UCSD-AML1 (cell line): ENCODE results near the gene PRR7.
A peak's percentile ranks its signal among the peaks of the same experiment; 100 is the strongest.

Source experiments
- DNase-seq: peaks from one replicate; lab custom pipeline; 2025; ENCODE audit not compliant: unreplicated experiment; lab: John Stamatoyannopoulos, UW

PRR7 gene

DNA sequence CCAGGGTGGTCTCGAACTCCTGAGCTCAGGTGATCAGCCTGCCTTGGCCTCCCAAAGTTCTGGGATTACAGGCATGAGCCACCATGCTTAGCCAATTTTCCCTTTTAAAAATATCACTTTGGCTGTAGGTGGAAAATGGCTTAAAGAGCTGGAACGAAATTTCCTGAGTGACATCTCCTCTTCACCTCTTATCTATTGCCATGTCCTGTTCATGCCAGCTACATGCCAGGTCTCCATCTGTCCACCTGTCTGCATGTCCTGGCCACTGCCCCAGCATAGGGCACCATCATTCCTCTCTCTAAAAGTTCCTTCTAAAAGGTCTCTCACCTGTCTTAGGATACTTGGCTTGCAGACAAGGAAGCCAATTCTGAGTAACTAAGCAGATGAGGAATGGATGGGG is 22.9 kb upstream of the PRR7 start:
- DNase-seq = no peak

DNA sequence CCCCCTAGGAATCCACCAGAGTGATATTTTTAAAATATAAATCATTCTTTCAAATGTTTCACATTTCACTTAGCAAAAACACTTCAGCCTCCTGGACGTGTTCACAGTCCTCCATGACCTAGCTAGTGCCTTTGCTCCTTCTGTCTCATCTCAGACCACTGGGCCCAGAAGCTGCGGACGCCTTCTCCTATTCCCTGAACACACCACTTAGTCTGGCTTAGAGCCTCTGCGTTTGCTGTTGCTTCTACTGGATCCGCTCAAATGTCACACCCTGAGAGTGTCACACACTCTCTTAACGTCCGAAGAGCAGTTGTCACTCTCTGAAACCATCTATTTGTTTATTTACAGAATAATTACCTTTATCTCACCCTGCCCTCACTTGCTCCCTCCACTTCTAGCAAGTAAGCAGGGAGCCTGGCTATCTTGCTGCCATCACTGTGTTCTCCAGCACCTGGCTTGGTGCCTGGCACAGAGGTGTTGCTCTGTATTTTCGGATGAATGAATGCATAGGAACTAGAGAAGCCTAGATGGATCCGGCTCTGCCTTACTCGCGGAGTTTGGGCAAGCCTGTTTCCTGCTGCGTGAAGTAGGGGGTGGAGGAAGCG is 21.3 kb upstream of the PRR7 start:
- no peak for DNase-seq

DNA sequence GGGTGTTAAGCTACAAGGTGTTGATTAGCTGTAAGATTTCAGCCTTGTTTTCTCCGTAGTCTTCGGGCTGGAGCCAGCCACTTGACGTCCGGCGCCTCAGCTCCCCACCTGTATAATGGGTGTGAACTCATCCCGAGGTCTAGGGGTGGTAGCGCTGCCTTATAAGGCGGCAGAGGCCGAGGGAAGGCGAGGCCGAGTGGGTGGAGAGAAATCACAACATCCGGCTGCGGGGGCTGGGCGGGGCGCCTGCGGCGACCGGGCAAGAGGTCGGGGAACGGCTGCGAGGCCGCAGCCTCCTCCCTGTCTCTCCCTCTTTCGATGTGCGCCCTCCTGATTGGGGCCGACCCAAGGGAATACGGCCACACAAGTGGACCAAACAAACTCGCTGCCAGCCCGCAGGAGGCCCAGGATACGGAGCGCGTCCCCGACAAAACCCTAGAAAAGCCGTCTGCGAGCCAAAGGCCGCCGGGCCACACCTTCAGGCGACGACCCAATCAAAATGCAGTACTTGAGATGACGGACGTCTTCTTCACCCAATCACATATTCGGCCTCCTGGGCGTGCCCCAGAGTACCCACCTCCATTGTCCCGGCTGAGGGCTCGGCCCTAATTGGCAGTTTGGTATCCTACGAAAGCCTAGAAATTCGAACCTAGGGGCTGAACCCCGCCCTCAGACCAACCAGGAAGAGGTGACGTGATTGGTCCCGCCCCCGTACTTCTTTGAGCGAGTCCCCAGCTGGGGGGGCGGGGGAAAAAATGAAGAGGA is 20.6 kb upstream of the PRR7 start:
- peak; percentile 99 for DNase-seq

DNA sequence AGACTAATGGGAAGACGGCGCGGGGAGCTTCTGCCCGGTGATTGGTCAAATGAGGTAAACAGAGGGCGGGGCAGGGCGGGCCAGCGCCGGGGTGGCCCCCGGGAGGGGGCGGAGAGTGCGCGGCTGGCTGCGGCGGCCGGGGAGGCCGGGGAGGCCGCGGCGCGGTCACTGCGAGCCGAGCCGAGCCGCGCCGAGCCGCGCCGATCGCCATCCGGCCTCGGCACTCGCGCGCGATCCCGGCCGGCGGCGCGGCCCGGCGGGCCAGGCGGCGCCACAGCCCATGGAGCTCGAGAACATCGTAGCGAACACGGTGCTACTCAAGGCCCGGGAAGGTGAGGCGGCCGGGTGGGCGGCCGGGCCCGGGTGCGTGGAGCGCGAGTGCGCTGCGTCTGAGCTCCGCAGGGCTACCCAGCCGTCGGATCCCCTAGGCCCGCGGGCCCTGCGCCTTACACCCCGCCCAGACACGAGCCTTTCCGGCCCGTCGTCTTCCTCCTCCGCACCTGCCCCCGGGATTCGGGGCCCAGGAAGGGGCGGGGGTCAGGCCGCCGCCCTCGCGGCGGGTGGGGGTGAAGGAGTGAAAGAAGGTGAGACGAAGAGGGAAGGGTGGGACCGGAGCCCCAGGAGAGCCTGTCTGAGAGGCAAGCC is 19.9 kb upstream of the PRR7 start, which contains the start of gene GRK6:
GRK6 (plus strand) TSS at position 111 of the 645 bp plus-strand sequence; CDS start at position 281, 170 bp downstream.
- DNase-seq = peak; percentile 57

DNA sequence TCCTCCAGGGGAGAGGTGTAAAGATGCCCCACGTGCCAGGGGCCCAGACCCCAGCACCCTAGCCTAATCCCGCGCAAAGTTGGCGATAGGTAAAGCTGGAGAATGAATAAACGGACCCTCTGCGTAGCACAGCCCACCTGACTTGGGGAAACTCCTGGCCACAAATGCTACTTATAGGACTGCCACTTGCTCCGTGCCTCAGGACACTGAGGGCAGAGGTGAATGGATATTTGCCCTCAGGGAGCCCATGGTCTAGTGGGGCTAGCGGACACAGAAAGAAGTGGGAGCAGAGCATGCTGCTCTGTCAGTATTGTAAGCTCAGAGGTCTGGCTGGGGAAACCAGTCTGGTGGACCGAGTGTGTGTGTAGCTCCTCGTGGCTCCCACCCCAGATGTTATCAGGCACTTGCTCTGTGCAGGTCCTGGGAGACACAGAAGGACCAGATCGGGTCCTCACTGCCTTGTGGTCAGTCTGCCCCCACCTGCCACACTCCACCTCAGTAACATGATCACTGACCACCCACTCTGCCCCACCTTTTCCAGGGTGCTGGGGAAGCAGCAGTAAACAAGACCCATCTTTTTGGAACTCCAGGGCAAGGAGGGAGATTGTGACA is 19.3 kb upstream of the PRR7 start:
- DNase-seq = no peak

DNA sequence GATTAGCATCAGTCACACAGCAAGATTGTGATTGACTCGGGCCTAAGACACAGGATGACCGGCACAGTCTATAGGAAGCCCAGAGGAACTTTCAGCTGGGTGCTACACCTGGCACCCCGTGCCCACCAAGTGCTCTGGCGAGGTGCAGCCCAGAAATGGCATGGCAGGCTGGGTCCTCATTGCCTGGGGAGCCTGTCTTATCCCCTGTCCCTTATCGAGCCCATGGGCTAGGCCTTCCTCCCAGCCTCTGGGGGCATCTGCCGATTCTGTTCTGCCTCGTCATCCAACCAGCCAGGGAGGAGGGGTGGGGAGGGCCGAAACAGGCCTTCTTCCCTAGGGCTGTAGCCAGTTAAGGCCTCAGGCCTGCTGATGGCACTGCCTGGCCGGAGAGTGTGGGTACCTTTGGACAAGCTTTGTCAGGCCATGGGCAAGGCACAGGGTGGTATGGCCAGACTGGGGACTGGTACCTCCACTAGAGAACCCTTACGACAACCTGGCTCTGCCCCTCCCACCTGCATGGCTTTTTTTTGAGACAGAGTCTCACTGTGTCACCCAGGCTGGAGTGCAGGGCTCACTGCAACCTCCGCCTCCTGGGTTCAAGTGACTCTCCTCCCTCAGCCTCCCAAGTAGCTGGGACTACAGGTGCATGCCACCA is 18.6 kb upstream of the PRR7 start:
- DNase-seq = peak; percentile 57

DNA sequence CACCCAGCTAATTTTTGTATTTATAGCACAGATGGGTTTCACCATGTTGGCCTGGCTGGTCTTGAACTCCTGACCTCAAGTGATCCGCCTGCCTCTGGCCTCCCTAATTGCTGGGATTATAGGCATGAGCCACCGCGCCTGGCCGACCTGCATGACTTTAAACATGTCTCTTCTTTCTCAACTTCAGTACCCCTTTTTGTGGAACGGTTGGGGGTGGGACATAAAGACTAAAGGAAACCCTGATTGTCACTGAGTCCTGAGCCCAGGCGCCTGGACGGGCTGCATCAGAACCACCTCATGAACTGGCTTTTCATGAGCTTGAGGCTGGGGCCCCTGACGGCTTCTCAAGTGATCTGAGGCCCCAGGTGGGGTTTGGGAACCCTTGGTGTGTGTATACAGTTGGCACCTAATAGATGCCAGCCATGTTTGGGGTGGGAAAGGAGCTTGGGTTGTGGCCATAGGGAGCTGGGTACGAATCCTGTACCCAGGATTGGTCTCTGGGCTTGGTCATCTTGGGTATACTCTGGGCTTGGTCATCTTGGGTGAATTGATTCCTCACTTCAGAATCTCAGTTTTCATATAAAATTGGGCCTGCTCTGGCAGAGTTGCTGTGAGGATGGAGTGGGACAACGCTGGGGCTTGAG is 17.9 kb upstream of the PRR7 start:
- DNase-seq = no peak

DNA sequence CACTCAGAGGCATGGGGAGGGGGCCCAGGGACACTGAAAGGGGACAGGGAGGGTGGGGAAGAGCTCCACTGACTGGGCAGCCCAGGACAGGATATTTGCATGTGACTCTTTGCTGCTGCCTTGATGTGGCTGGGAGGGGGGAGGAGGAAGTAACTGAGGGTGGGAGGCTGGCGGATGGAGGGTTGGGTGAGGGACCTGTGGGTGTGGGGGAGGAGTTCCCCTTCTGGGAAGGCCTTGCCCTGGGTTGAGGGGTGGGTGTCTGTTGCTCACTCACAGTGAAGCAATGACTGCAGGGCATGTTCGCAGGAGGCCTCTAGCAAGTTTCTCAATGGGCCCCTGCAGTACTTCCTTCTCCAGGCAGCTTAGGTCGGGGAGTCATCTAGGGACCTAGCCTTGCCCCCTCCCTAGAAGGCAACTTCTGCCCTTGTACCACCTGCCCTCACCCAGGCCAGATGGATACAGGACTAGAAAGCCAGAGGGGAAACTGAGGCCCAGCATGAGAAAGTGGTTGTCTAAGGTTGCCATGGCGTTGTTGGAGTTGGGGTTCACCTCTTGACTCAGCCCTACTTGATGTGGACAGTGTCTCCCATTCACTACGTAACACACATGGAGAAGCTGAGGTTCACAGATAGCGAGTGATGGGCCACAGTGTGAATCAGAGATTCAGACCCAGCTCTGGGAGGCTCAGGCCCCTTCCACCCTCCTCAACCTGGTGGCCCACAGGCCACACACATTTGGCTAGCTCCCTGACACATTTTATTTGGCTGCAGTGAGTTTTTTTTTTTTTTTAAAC is 17.2 kb upstream of the PRR7 start:
- DNase-seq = peak; percentile 89

DNA sequence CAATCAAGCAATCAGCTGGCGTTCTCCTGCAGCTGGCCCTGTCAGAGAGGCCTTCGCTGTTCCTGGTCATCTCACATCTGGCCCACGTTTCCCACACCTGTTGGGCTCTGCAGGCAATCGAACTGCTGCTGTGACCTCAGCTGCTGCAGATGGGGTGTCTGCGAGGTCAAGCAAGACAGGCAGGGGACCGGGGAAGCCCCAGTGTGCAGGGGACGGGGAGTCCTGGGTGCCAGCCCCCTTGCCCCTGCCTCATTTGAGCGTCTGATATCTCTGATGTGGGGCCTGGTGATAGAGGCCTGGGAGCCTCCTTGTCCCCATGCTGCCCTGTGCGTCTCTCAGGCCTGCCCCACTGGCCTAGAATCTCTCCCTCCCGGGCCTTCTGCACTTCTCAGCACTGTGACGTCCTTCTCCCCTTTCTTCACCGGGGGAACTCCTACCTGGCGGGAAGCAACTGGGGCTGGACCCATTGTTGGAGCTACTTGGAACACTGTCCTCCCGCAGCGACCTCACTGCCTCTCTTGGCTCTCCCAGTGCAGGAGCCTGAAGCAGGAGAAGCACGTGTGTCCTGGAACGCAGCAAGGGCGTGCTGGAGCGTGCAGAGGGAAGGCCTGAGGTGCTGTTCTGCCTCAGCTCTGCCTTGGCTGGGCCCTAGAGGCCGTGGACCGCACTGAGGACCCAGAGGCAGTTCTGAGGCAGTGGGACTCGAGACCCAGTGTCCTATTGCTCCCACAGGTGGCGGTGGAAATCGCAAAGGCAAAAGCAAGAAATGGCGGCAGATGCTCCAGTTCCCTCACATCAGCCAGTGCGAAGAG is 16.3 kb upstream of the PRR7 start:
- DNase-seq = no peak

DNA sequence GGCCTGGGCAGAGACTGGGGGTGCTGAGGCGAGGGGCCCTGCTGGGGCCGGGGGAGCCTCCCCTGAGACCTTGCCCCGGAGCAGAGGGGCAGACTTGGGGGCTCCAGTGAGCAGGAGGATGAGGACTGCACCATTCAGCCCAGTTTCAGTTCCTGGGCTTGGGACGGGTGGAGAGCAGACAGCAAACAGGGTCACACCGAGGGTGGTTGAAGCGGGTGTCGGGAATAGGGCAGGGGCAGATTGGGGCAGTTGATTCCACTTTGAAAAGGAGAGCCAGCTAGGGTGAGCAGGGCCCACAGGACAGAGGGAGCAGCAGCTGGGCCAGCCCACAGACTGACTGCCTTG is 15.7 kb upstream of the PRR7 start:
- no peak for DNase-seq

DNA sequence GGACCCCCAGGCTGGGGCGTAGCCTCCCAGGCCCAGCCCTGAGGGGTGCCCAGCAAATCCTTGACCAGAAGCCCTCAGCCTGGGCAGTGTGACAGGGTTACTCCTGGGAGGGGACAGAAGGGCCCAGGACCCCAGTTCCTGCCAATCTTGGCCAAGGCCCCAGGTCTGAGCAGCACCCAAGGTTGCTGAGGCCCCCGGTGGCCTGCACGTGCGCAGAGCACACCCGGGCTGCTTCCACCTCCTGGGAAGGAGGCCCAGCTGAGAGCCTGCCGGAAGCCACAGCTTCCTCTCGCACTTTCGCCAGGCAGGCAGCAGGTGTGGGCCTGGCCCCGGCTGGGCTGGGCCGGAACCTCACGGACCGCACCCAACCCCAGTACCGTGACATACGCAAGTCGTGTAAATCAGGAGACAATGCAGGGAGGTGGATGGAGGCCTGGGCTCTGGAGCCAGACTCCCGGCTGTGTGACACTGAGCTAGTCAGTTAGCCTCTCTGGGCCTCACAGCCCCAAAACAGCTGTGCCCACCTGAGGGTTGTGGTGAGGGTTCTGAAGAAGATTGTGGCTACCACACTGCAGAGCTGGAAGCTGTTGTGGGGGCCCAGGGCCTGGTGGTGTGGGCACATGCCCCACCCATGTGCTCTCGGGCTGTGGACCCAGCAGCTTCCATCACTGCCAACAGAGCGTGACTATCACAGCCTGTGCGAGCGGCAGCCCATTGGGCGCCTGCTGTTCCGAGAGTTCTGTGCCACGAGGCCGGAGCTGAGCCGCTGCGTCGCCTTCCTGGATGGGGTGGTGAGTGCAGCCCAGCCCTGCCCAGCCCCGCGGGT is 15.1 kb upstream of the PRR7 start:
- DNase-seq = peak; percentile 83

DNA sequence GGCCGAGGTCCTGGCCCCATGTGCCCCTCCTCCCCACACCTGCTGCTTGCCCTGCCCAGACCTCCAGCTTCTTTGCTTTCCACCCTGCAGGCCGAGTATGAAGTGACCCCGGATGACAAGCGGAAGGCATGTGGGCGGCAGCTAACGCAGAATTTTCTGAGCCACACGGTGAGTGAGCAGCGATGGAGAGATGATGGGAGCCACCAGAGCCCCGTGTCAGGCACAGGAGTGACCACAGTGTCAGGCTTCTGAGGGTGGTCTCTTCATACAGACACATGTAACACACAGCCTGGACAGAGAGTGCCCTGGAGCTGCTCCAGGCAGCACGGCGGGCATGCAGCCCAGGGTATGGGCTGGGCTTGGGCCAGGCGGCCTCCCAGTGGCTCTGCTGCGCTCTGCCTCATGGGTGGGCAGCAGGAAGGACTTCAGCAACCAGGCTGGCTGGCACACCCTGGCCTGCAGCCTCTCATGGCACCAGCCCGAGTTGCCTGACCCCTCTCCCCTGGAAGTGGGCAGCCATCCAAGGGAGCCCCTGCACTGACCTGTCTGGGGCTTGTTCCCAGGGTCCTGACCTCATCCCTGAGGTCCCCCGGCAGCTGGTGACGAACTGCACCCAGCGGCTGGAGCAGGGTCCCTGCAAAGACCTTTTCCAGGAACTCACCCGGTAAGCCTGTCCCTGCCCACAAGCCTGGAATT is 14.3 kb upstream of the PRR7 start:
- DNase-seq = no peak

DNA sequence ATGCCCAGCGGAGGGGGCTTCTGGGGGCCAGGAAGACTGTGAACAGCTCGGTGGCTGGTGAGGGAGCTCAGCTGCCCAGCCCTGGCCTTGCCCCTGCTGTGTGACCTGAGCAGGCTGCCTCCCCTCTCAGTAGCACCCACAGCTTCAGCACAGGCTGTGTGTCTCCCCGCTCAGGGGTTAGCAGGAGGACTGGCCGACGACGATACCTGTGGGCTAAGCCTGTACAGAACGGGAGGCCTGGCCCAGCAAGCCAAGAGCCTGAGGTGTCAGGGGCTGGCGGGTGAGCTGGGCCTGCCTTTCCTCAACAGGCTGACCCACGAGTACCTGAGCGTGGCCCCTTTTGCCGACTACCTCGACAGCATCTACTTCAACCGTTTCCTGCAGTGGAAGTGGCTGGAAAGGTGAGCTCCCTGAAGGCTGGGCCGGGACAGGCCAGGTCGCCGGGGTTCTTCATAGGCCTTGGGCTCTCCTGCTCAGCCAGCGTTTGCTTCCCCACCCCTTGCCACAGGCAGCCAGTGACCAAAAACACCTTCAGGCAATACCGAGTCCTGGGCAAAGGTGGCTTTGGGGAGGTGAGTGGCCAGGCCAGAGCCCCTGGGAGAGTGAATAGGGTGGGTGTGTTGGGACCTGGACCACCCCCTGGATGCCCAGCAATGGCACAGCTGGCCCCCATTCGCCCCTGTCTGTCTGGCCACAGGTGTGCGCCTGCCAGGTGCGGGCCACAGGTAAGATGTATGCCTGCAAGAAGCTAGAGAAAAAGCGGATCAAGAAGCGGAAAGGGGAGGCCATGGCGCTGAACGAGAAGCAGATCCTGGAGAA is 13.6 kb upstream of the PRR7 start:
- DNase-seq = no peak

DNA sequence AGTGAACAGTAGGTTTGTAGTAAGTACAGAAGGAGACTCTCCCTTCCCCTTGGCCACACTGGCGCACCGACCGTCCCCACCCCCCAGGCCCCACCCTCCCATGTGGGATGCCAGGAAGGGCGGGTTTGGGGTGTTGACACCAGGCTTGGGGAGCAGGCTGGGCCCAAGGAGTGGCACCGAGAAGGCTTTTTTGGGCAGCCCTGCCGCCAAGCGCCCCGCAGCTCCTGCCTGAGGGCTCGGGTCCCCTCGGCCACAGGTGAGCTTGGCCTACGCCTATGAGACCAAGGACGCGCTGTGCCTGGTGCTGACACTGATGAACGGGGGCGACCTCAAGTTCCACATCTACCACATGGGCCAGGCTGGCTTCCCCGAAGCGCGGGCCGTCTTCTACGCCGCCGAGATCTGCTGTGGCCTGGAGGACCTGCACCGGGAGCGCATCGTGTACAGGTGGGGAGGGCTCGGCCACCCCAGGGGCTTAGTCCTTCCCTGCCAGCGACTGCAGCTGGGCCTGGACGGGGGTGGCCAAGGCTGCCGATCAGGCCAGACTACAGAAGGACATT is 12.9 kb upstream of the PRR7 start:
- no peak for DNase-seq

DNA sequence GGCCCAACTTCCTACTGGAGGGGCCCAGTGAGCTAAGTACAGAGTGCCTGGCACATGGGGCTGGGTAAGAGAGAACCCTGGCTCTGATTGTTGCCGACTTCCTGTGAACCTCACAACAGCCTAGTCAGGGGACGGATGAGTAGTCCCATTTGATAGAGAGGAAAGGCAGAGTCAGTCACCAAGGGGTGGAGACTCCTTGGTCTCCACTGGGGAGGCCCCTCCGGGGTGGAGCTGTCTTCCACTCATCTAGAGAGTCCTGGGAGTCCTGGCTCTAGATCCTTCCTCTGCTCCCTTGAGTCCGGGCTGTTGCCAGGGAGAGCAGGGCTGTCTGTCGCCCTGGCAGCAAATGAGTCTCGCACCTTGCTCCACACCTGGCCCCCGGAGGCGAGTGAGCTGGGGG is 12.2 kb upstream of the PRR7 start:
- no peak for DNase-seq

DNA sequence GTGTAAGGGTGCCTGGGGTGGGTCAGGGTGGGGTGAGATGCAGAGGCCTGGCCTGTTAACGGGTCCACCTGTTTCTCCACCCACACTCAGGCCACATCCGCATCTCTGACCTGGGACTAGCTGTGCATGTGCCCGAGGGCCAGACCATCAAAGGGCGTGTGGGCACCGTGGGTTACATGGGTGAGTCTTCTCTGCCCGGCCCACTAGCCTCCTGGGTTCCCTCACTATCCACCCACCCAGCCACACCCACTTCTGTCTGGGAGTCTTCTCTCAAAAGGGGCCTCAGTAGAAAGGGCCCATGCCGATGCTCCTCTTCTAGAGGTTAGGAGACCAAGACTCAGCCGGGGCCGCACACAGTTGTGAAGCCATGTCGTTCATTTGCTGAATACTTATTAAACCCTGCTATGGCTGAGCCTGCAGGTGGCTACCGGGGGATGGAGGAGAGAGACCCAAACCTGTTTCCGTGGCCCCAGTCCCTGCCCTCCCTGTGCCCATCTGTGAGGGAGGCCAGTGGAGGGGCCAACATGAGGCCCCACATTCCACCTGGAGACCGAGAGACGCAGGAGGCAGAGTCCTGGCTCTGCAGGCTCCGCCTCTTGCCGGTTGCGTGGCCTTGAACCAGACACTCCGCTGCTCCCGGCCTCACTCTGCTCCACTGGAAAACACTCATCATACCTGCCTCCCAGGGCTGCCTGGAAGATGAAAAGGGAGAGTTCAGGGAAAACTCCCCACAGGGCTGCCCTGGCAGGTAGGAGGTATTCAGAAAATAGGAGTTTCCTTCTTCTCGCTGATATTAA is 11.5 kb upstream of the PRR7 start:
- DNase-seq = no peak
